Progenitor cell of endocrine pancreas (in vitro differentiated cells): ENCODE measurements around the gene AKR1C2. TPM values are rescaled to one million over a fixed set of nuclear protein-coding genes. Genes with fewer than 3 reads are reported as not detected.
"Not testable (repeated sequence)": the region's sequence is repeated elsewhere in the genome, so short reads cannot be mapped to it uniquely, and the experiment has no call there.

Experiments
- DNase-seq: peaks from one replicate; pipeline ENCODE4 v3.0.0; 2021; ENCODE audit warnings: low spot score; ENCODE audit not compliant: unreplicated experiment
- H3K27ac Mint-ChIP-seq: 2 replicates; pipeline ENCODE4 v1.8.0; 2021; ENCODE audit warnings: mild to moderate bottlenecking, moderate library complexity, mixed read lengths
- H3K27me3 Mint-ChIP-seq: 2 replicates; pipeline ENCODE4 v1.8.0; 2021; ENCODE audit warnings: mixed read lengths
- H3K36me3 Mint-ChIP-seq: 2 replicates; pipeline ENCODE4 v1.8.0; 2022; ENCODE audit warnings: mixed read lengths; ENCODE audit not compliant: insufficient read depth
- H3K4me1 Mint-ChIP-seq: 2 replicates; pipeline ENCODE4 v1.8.0; 2021; ENCODE audit warnings: low read depth, mixed read lengths
- H3K4me3 Mint-ChIP-seq: 2 replicates; pipeline ENCODE4 v1.8.0; 2021; ENCODE audit warnings: low read depth, mild to moderate bottlenecking, moderate library complexity, mixed read lengths
- H3K9me3 Mint-ChIP-seq: 2 replicates; pipeline ENCODE4 v1.8.0; 2021; ENCODE audit warnings: low read depth, mixed read lengths
- total RNA-seq: library from RNA; stranded (reverse); gene quantifications from 2 replicates; pipeline ENCODE4 v1.2.1, GENCODE V29; 2021
- TF ChIP-seq, protein P1 (sequence below): fragments of 200-600 bp; sonication (generic); IDR thresholded peaks from one replicate; pipeline ENCODE4 v1.5.0; 2021; ENCODE audit warnings: antibody characterized with exemption, mild to moderate bottlenecking; ENCODE audit not compliant: unreplicated experiment

AKR1C2 gene
- total RNA-seq, 1 donor from 2014 or later, result 7.2 TPM

DNA sequence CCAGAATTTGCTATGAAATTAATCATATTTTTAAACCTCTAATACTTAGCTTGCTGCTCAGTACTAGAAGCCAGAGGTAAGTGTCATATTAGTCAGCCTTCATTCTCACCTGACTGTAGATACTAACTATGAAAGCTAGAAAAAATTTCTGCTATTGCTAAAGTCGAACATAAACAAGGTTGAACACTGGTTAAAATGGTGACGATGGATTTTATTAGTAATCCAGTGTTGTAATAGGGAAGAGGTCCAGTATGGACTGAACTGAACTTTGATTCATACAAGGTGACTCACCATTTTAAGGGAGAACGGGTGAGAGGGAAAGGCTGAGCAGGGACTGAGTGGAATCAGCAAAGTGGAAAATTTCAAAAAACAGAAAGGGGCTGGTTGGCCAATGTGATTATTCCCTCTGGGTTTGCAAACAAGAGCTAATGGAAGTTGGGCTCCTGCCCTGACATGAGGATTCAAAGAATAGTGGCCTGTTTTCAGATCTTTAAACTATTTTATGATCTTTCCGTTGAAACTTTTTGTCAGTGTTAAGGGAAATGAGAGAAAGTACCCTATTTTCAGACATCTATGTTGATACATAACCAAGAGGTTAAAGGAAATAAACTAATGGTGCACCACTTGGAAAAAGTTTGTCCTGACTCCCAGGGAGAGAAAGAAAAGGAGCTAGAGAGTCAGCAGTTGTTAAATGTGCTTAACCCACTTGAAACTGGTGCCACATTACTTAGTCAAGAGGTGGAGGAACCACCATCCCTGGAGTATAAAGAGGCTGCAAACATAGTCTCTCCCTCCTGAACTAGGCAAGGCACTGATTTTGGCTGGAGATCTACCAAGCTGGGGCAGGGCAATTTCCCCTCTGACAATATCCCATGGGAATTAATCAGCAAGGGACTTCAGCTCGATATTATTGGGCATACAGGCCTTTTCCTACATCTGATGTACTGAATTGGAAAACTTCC, 55.7 kb downstream of the AKR1C2 start:
- H3K36me3 Mint-ChIP-seq, result no peaks in the 10 kb centered on the region
- H3K27me3 Mint-ChIP-seq, result no peaks in the 10 kb centered on the region
- no peak overlapping the region for H3K27ac Mint-ChIP-seq
- H3K9me3 Mint-ChIP-seq, result no peaks in the 10 kb centered on the region
- H3K4me1 Mint-ChIP-seq, result no peaks in the 10 kb centered on the region
- H3K4me3 Mint-ChIP-seq, result no peak overlapping the region
- TF ChIP-seq, protein P1, sequence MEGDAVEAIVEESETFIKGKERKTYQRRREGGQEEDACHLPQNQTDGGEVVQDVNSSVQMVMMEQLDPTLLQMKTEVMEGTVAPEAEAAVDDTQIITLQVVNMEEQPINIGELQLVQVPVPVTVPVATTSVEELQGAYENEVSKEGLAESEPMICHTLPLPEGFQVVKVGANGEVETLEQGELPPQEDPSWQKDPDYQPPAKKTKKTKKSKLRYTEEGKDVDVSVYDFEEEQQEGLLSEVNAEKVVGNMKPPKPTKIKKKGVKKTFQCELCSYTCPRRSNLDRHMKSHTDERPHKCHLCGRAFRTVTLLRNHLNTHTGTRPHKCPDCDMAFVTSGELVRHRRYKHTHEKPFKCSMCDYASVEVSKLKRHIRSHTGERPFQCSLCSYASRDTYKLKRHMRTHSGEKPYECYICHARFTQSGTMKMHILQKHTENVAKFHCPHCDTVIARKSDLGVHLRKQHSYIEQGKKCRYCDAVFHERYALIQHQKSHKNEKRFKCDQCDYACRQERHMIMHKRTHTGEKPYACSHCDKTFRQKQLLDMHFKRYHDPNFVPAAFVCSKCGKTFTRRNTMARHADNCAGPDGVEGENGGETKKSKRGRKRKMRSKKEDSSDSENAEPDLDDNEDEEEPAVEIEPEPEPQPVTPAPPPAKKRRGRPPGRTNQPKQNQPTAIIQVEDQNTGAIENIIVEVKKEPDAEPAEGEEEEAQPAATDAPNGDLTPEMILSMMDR, result no peak
- DNase-seq, result no peak

DNA sequence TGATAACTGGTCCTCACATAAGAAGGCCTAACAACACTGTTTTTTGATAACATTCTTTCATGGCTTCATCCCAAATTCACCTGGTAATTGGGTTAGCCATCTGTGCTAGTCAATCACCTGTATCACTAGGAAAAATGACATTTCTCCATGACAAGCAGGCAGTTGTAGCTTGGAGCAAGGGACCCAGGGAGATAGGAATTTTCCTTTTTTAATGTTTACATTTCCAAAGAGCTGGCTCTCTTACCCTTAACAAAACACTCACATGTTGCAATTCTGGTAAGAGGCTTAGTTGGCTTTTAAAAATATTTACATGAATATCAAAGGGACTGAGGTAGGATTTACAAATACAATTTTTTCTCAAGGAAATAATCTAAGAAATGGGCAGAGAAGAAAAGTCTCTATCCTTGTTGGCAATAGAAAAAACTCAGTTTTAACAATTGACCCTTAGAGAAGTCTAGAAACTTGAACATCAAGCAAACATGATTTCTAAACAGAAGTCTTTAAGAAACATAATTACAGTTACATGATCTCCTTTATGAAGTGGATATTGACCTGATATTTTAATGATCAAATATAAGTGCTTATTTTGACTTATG, 56.5 kb downstream of the AKR1C2 start:
- no peaks in the 10 kb centered on the region for H3K4me1 Mint-ChIP-seq
- H3K27ac Mint-ChIP-seq, result no peak overlapping the region
- H3K27me3 Mint-ChIP-seq, result no peaks in the 10 kb centered on the region
- no peak for DNase-seq
- H3K4me3 Mint-ChIP-seq, result no peak overlapping the region
- no peaks in the 10 kb centered on the region for H3K36me3 Mint-ChIP-seq
- no peaks in the 10 kb centered on the region for H3K9me3 Mint-ChIP-seq
- TF ChIP-seq, protein P1, result no peak

DNA sequence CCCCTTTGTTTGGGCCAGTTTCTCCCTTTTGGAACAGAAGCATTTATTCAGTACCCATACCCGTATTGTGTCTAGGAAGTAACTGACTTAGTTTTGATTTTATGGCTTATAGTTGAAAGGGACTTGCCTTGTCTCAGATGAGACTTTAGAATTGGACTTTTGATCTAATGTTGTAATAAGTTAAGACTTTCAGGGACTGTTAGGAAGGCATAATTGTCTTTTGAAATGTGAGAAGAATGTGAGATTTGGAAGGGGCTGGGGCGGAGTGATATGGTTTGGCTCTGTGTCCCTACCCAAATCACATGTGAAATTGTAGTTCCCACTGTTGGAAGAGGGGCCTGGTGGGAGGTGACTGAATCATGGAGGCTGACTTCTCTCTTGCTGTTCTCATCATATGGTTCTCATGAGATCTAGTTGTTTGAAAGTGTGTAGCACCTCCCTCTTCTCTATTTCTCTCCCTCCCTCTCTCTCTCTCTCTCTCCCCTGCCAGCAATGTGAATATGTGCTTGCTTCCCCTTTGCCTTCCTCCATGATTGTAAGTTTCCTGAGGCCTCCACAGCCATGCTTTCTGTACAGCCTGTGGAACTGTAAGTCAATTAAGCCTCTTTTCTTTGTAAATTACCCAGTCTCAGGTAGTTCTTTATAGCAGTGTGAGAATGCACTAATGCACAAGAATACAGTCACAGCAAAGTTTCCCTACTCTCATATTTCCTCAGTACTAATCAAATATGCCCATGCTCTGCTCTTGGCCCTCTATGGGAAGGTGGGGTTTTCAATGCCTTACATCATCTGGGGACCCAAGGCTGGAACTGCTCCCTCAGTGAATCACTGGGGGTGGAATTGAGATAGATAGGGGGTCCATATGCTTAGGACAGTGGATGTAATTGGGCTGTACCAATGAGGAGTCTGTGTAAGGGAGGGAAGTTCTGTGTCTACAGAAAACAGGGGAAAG, 57.6 kb downstream of the AKR1C2 start:
- no peak overlapping the region for H3K27ac Mint-ChIP-seq
- no peaks in the 10 kb centered on the region for H3K27me3 Mint-ChIP-seq
- H3K4me1 Mint-ChIP-seq, result peaks cover 2% of the 10 kb centered on the region
- no peaks in the 10 kb centered on the region for H3K9me3 Mint-ChIP-seq
- TF ChIP-seq, protein P1, result no peak
- no peak overlapping the region for H3K4me3 Mint-ChIP-seq
- no peaks in the 10 kb centered on the region for H3K36me3 Mint-ChIP-seq
- DNase-seq, result no peak

DNA sequence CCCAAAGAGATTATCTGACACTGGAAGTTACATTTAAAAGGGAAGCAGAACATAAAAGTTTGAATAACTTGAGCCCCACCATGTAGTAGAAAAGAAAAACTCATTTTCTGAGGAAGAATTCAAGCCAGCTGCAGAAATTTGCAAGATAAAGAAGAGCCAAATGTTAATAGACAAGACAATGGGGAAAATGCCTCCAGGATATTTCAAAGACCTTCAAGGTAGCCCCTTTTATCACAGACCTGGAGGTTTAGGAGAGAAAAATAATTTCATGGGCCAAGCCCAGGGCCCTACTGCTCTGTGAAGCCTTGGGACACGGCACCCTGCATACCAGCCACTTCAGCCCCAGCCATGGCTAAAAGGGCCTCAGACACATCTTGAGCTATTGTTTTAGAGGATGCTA, 58.8 kb downstream of the AKR1C2 start:
- no peaks in the 10 kb centered on the region for H3K36me3 Mint-ChIP-seq
- H3K27ac Mint-ChIP-seq, result no peak overlapping the region
- TF ChIP-seq, protein P1, result no peak
- no peak overlapping the region for H3K4me3 Mint-ChIP-seq
- H3K4me1 Mint-ChIP-seq, result peaks cover 6% of the 10 kb centered on the region
- H3K27me3 Mint-ChIP-seq, result no peaks in the 10 kb centered on the region
- H3K9me3 Mint-ChIP-seq, result no peaks in the 10 kb centered on the region
- DNase-seq, result no peak

DNA sequence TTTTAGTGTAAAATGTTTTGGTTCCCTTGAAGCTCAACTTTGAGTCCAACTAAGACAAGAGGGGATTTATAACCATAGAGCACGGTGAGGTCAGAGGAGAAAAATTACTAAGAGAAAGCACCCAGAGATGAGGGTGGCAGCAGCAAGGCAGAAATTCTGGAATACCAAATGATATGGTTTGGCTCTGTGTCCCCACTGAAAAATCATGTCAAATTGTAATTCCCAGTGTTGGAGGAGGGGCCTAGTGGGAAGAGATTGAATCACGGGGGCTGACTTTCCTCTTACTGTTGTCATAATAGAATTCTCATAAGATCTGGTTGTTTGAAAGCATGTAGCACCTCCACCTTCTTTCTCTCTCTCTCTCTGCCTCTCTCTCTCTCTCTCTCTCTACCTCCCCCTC, 59.8 kb downstream of the AKR1C2 start:
- Mint-ChIP-seq H3K4me1 (peaks cover 16% of the 10 kb centered on the region), H3K36me3 (no peaks in the 10 kb centered on the region), H3K27ac (no peak overlapping the region), H3K4me3 (no peak overlapping the region), H3K27me3 (no peaks in the 10 kb centered on the region), H3K9me3 (no peaks in the 10 kb centered on the region)
- TF ChIP-seq, protein P1, result no peak
- no peak for DNase-seq

DNA sequence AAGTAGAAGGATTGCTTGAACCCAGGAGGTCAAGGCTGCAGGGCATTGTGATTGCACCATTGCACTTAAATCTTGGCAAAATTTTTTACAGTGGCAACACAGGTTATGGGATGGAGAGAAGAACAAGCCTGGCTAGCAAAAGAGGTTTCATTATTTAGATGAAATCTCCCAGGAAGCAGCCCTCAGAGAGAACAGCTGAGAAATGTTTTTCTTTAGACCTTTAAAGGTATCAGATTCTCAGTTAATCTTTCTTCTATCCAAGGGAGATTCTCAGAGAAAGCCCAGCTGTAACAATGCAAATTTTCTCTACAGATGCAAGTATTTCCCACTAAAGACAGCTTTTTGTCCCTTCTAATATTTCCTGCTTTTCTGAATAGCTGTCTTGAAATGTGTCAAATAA, 60.2 kb downstream of the AKR1C2 start:
- H3K4me1 Mint-ChIP-seq, result peaks cover 17% of the 10 kb centered on the region
- H3K9me3 Mint-ChIP-seq, DNase-seq, H3K36me3 Mint-ChIP-seq, H3K27ac Mint-ChIP-seq, H3K4me3 Mint-ChIP-seq, H3K27me3 Mint-ChIP-seq: not testable (repeated sequence)

DNA sequence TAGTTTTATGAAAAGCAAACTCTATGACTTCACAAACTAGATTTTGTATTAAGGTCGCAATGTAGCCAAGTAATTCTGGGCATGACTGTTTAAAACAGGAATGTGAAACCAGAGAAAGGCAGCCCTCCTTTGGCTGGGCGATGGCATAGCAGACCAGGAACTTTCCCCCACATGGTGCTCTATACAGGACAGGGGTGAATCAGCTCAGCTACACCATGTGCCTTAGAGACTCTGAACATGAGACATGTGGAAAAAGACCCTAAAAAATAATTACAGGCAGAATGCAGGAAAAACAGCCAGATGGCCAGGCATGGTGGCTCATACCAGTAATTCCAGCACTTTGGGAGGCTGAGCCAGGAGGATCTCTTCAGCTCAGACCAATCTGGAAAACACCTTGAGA, 60.7 kb downstream of the AKR1C2 start:
- not testable (repeated sequence) for H3K9me3 Mint-ChIP-seq, DNase-seq, H3K27me3 Mint-ChIP-seq, H3K27ac Mint-ChIP-seq, H3K4me3 Mint-ChIP-seq, H3K36me3 Mint-ChIP-seq
- peaks cover 20% of the 10 kb centered on the region for H3K4me1 Mint-ChIP-seq
